Endothelial cell of umbilical vein (primary cell): ENCODE measurements around the gene GNAT1. TPM values are rescaled to one million over a fixed set of nuclear protein-coding genes. Genes with fewer than 3 reads are reported as not detected.

ENCODE experiments used
- BruUV-seq: library from RNA; stranded (reverse); fragments of 400-500 nt; replicated peaks from 2 replicates; lab custom pipeline; 2021; lab: Mats Ljungman, UMichigan
- CTCF ChIA-PET: fragments of 300-600, 350-600 bp; sonication (Branson Sonifier 250); formaldehyde crosslinking; loops from one replicate; lab custom pipeline; 2021; ENCODE audit warnings: antibody characterized with exemption, inconsistent platforms; lab: Charles Lee
- POLR2A ChIA-PET: fragments of 300-600, 350-600 bp; sonication (Branson Sonifier 250); formaldehyde crosslinking; loops from one replicate; lab custom pipeline; 2021; ENCODE audit warnings: antibody characterized with exemption, inconsistent platforms; lab: Charles Lee
- DNase-seq: peaks from one replicate; pipeline ENCODE4 v3.0.0-alpha.2; 2011; ENCODE audit warnings: low read depth, low spot score
- FAIRE-seq: peaks from 2 replicates; lab custom pipeline; 2011; peaks lifted over from hg19 to GRCh38; lab: Jason Lieb, UNC
- H2AFZ ChIP-seq: 2 replicates; pipeline ENCODE4 v1.6.0; 2012; ENCODE audit warnings: low read depth, low read length, control low read depth, inconsistent platforms
- H3K27ac ChIP-seq: 2 replicates; pipeline ENCODE4 v1.5.1; 2011; ENCODE audit warnings: low read depth, mild to moderate bottlenecking, control low read depth, low read length, moderate library complexity; ENCODE audit not compliant: insufficient read depth
- H3K27me3 ChIP-seq, 2 experiments: 2 replicates each; pipeline versions ENCODE4 v1.6.0 to v1.6.1; 2011; ENCODE audit warnings: low read length in 2 of 2, mixed read lengths in 1 of 2; ENCODE audit not compliant: control insufficient read depth in 2 of 2, insufficient read depth in 2 of 2
- H3K36me3 ChIP-seq, 2 experiments: 2 replicates in 1 of 2; 3 replicates in 1 of 2; pipeline ENCODE4 v1.5.1; 2011; ENCODE audit warnings: low read length in 2 of 2, mild to moderate bottlenecking in 1 of 2, moderate library complexity in 1 of 2; ENCODE audit not compliant: control insufficient read depth in 2 of 2, insufficient read depth in 2 of 2; ENCODE audit errors: extremely low read depth in 1 of 2
- H3K4me1 ChIP-seq: 3 replicates; pipeline ENCODE4 v1.5.1; 2011; ENCODE audit warnings: mild to moderate bottlenecking, low read length; ENCODE audit not compliant: control insufficient read depth, insufficient read depth; ENCODE audit errors: extremely low read depth
- H3K4me2 ChIP-seq: 2 replicates; pipeline ENCODE4 v1.6.1; 2011; ENCODE audit warnings: low read length, control low read depth, mixed read lengths; ENCODE audit not compliant: insufficient read depth
- H3K4me3 ChIP-seq, 3 experiments: fragments of 200-600 bp in 1 of 3; sonication (generic), shearing (Covaris generic) in 1 of 3; replicated peaks in 1 of 3; 2 replicates each; pipeline ENCODE4 v1.5.1; 2011 to 2016; ENCODE audit warnings: control low read depth in 3 of 3, low read length in 3 of 3, mild to moderate bottlenecking in 2 of 3, inconsistent platforms in 1 of 3, low read depth in 1 of 3, moderate library complexity in 1 of 3; ENCODE audit not compliant: insufficient read depth in 1 of 3
- H3K79me2 ChIP-seq: 2 replicates; pipeline ENCODE4 v1.6.0; 2012; ENCODE audit warnings: low read length, inconsistent platforms; ENCODE audit not compliant: control insufficient read depth, insufficient read depth
- H3K9ac ChIP-seq: replicated peaks from 2 replicates; pipeline ENCODE3; 2011; ENCODE audit warnings: low read length, control low read depth; ENCODE audit not compliant: insufficient read depth; ENCODE audit errors: extremely low read depth
- H3K9me1 ChIP-seq: replicated peaks from 3 replicates; pipeline ENCODE4 v1.6.0; 2011; ENCODE audit warnings: mild to moderate bottlenecking, low read length; ENCODE audit not compliant: control insufficient read depth, insufficient read depth; ENCODE audit errors: extremely low read depth
- H3K9me3 ChIP-seq: replicated peaks from 2 replicates; pipeline ENCODE4 v1.5.1; 2012; ENCODE audit warnings: low read length, inconsistent platforms; ENCODE audit not compliant: control insufficient read depth, insufficient read depth
- H4K20me1 ChIP-seq: replicated peaks from 2 replicates; pipeline ENCODE3; 2011; ENCODE audit warnings: mild to moderate bottlenecking, low read length; ENCODE audit not compliant: control insufficient read depth, insufficient read depth; ENCODE audit errors: extremely low read depth
- CTCF ChIP-seq, 2 donors: IDR thresholded peaks; 1 replicate in 1 of 2; 2 replicates in 1 of 2; pipeline ENCODE4 v1.5.1; 2011; ENCODE audit warnings: low read length in 2 of 2, mild to moderate bottlenecking in 2 of 2, moderate library complexity in 2 of 2, control low read depth in 1 of 2, inconsistent platforms in 1 of 2, low read depth in 1 of 2; ENCODE audit not compliant: insufficient read depth in 1 of 2; ENCODE audit errors: extremely low read depth in 1 of 2
- EZH2 ChIP-seq: IDR thresholded peaks from 2 replicates; pipeline ENCODE4 v1.6.1; 2012; ENCODE audit warnings: borderline replicate concordance, low read depth, mild to moderate bottlenecking, moderate library complexity, low read length, inconsistent platforms; ENCODE audit not compliant: severe bottlenecking
- FOS ChIP-seq: IDR thresholded peaks from 2 replicates; pipeline ENCODE4 v1.6.1; 2011; ENCODE audit warnings: mild to moderate bottlenecking, low read length, moderate library complexity, borderline replicate concordance; ENCODE audit not compliant: insufficient read depth
- GATA2 ChIP-seq: IDR thresholded peaks from 2 replicates; pipeline ENCODE4 v1.7.0; 2011; ENCODE audit warnings: low read depth, mild to moderate bottlenecking, moderate library complexity, mixed read lengths, low read length; ENCODE audit not compliant: insufficient read length, insufficient read depth
- JUN ChIP-seq: IDR thresholded peaks from 2 replicates; pipeline ENCODE4 v1.6.1; 2011; ENCODE audit warnings: borderline replicate concordance, low read depth; ENCODE audit not compliant: insufficient read length, insufficient read depth
- MAX ChIP-seq: IDR thresholded peaks from 2 replicates; pipeline ENCODE4 v1.6.1; 2011; ENCODE audit not compliant: insufficient read depth, insufficient read length
- MYC ChIP-seq: IDR thresholded peaks from one replicate; pipeline ENCODE4 v1.6.1; 2011; ENCODE audit warnings: mild to moderate bottlenecking, low read depth, low read length
- POLR2A ChIP-seq: IDR thresholded peaks from 2 replicates; pipeline ENCODE4 v1.6.1; 2012; ENCODE audit warnings: low read depth, mild to moderate bottlenecking, control low read depth, low read length
- POLR2AphosphoS5 ChIP-seq: IDR thresholded peaks from 2 replicates; pipeline ENCODE4 v1.6.1; 2012; ENCODE audit warnings: low read depth, mild to moderate bottlenecking, control low read depth, low read length, moderate library complexity; ENCODE audit not compliant: insufficient read depth
- dilution Hi-C: fragments of 300-500 bp; cut with MboI; formaldehyde crosslinking; loops from one replicate; pipeline ENCODE4 v1.15.0; 2019; ENCODE audit warnings: low sequenced_read_pairs; ENCODE audit not compliant: extremely low pct_ligation_motif_present
- intact Hi-C: fragments of 100-400 bp; cut with micrococcal nuclease; formaldehyde crosslinking; loops from one replicate; pipeline ENCODE4 v1.10.0; 2022
- polyA plus RNA-seq, 4 experiments: library from polyadenylated mRNA; depleted of rRNA in 3 of 4; stranded (reverse) in 3 of 4; unstranded in 1 of 4; fragments of >200 nt; gene quantifications; 2 replicates each; pipeline versions ENCODE4 v1.2.1 to v1.2.3, GENCODE V29; 2011 to 2012; ENCODE audit warnings: missing spikeins in 1 of 4
- total RNA-seq: library from RNA; stranded (reverse); gene quantifications from 2 replicates; pipeline ENCODE4 v1.2.3, GENCODE V29; 2021

The GNAT1 gene
- total and polyA plus RNA-seq, 2 donors (not counting 3 experiments of a cell fraction or from before 2014, with no cell fraction given), result 0.77 TPM; not detected in 1

GRCh38 chr3:50153782-50154475 lies 37.5 kb upstream of the GNAT1 start:
- H3K4me2 ChIP-seq, result peak overlapping the region; percentile 66

More at GRCh38 chr3:50153782-50154475, 37.5 kb upstream of the GNAT1 start:
- no peaks in the 10 kb centered on the region for H3K36me3 ChIP-seq
- POLR2A ChIA-PET, result no interaction called here
- H3K9ac ChIP-seq, result no peak overlapping the region
- no peaks in the 10 kb centered on the region for H4K20me1 ChIP-seq
- peak overlapping the region in 1 of 3 experiments; percentile 77 for H3K4me3 ChIP-seq
- no peak for DNase-seq
- H3K9me1 ChIP-seq, result no peaks in the 10 kb centered on the region
- FAIRE-seq, result no peak
- H3K27me3 ChIP-seq, result no peaks in the 10 kb centered on the region
- H3K79me2 ChIP-seq, result peaks cover 31% of the 10 kb centered on the region
- TF ChIP-seq POLR2A (no peak), GATA2 (no peak), CTCF (IDR thresholded peaks at IDR 0.05; ENCODE audit: extremely low read depth in 1 of 2, insufficient read depth in 1 of 2, low read depth in 1 of 2, low read length in 2 of 2) (no peak), JUN (no peak), MAX (no peak), MYC (no peak), POLR2AphosphoS5 (no peak), FOS (no peak), EZH2 (no peak)
- H3K27ac ChIP-seq, result no peak overlapping the region
- intact Hi-C loops (loop anchor here (1.0 kb wide), 2 partner anchors 16 to 33 kb away; no protein-coding TSS in a partner anchor), dilution Hi-C loops (no loop called here)
- BruUV-seq, result no TSS peak
- peak overlapping the region; percentile 53 for H2AFZ ChIP-seq
- no peaks in the 10 kb centered on the region for H3K9me3 ChIP-seq
- peaks cover 40% of the 10 kb centered on the region for H3K4me1 ChIP-seq
- CTCF ChIA-PET, result interaction anchor here (0.9 to 3.8 kb wide), 8 partner anchors 11 to 36 kb away, joined by 3 to 40 read pairs (median 6); no protein-coding TSS in a partner anchor
